ENCODE results near the gene SLCO3A1.

GRCh38 chr15:91890614-91891013 is 37.1 kb downstream of the SLCO3A1 start:
- TF ChIP-seq CTCF (IDR thresholded peaks at IDR 0.05; ENCODE audit: insufficient read depth, low read length) (no peak), POLR2AphosphoS5 (IDR thresholded peaks at IDR 0.05; ENCODE audit: low read depth) (no peak), GABPA (IDR thresholded peaks at IDR 0.05; ENCODE audit: low read depth) (no peak)
- TF ChIP-seq, protein P1, sequence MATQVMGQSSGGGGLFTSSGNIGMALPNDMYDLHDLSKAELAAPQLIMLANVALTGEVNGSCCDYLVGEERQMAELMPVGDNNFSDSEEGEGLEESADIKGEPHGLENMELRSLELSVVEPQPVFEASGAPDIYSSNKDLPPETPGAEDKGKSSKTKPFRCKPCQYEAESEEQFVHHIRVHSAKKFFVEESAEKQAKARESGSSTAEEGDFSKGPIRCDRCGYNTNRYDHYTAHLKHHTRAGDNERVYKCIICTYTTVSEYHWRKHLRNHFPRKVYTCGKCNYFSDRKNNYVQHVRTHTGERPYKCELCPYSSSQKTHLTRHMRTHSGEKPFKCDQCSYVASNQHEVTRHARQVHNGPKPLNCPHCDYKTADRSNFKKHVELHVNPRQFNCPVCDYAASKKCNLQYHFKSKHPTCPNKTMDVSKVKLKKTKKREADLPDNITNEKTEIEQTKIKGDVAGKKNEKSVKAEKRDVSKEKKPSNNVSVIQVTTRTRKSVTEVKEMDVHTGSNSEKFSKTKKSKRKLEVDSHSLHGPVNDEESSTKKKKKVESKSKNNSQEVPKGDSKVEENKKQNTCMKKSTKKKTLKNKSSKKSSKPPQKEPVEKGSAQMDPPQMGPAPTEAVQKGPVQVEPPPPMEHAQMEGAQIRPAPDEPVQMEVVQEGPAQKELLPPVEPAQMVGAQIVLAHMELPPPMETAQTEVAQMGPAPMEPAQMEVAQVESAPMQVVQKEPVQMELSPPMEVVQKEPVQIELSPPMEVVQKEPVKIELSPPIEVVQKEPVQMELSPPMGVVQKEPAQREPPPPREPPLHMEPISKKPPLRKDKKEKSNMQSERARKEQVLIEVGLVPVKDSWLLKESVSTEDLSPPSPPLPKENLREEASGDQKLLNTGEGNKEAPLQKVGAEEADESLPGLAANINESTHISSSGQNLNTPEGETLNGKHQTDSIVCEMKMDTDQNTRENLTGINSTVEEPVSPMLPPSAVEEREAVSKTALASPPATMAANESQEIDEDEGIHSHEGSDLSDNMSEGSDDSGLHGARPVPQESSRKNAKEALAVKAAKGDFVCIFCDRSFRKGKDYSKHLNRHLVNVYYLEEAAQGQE (IDR thresholded peaks at IDR 0.05; ENCODE audit: insufficient replicate concordance, low read depth), result no peak

Data from HL-60 (cell line).